HG03442 (cell line): ENCODE measurements around the gene TNNC1.

ENCODE experiments used
- ATAC-seq: cut with Tn5 transposase; IDR thresholded peaks from one replicate; pipeline ENCODE4 v1.9.1; 2021; ENCODE audit warnings: mild to moderate bottlenecking, moderate library complexity; ENCODE audit not compliant: unreplicated experiment

The TNNC1 gene

GRCh38 chr3:52402706-52403270 lies 51.1 kb downstream of the TNNC1 start:
- no peak for ATAC-seq

- no peak for ATAC-seq
Observed at GRCh38 chr3:52402101-52402521, 51.7 kb downstream of the TNNC1 start.

GRCh38 chr3:52401551-52401950 lies 52.3 kb downstream of the TNNC1 start:
- no peak for ATAC-seq
